HG02970 (cell line): ENCODE data around the gene CORIN.
A peak's percentile ranks its signal among the peaks of the same experiment; 100 is the strongest.
"Not testable (repeated sequence)": the region's sequence is repeated elsewhere in the genome, so short reads cannot be mapped to it uniquely, and the experiment has no call there.

Experiments
- ATAC-seq: cut with Tn5 transposase; IDR thresholded peaks from one replicate; pipeline ENCODE4 v1.9.1; 2021; ENCODE audit warnings: mild to moderate bottlenecking, moderate library complexity, moderate number of reproducible peaks; ENCODE audit not compliant: unreplicated experiment, low FRiP score

The CORIN gene

GRCh38 chr4:47701286-47701685 is 136.6 kb downstream of the CORIN start:
- ATAC-seq: no peak

GRCh38 chr4:47698837-47699236 is 139.0 kb downstream of the CORIN start:
- no peak for ATAC-seq

GRCh38 chr4:47696823-47697222 is 141.0 kb downstream of the CORIN start:
- no peak for ATAC-seq

DNA sequence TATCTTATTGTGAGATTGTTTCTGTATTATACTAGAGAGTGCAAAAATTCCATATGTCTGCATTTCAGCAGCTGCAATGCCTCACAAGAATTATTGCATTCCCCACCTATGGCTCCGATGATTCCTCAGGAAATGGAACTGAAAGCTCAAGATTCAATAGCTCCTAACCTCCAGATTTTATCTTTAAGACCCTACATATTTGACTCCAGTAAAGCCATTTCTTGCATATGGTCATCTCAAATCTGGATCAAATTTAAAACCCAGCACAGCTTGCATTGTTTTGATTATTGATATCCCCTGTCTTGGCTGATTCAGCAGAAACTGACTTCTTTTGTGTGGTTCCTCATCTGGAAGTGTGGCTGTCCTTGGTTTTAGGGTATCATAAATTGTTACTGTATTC is 142.6 kb downstream of the CORIN start:
- no peak for ATAC-seq

GRCh38 chr4:47694322-47694721 is 143.5 kb downstream of the CORIN start:
- ATAC-seq: no peak

GRCh38 chr4:47692691-47693090 is 145.2 kb downstream of the CORIN start:
- no peak for ATAC-seq

DNA sequence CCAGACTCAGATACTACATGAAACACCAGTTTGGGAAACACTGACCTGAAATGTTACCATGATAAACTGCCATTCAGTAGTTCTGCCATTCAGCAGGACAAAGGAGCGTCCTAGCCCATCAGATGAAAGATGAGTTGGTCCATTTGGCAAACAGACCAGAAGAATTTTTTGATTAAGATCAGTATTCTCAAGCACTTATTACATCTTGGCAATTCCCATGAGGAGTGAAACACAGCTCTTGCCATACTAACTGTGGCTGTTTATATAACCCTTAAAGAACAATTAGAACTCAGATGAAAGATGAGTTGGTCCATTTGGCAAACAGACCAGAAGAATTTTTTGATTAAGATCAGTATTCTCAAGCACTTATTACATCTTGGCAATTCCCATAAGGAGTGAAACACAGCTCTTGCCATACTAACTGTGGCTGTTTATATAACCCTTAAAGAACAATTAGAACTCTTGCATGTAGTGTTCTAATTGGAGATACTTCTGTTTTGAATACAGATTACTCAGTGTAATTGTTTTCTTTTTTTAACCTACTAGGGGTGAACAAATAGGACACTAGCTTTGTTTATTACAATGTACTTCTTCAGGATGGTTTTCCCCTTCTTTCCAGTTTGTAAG is 146.0 kb downstream of the CORIN start:
- not testable (repeated sequence) for ATAC-seq

- ATAC-seq: no peak
Measured at GRCh38 chr4:47690611-47691010, 147.3 kb downstream of the CORIN start.

DNA sequence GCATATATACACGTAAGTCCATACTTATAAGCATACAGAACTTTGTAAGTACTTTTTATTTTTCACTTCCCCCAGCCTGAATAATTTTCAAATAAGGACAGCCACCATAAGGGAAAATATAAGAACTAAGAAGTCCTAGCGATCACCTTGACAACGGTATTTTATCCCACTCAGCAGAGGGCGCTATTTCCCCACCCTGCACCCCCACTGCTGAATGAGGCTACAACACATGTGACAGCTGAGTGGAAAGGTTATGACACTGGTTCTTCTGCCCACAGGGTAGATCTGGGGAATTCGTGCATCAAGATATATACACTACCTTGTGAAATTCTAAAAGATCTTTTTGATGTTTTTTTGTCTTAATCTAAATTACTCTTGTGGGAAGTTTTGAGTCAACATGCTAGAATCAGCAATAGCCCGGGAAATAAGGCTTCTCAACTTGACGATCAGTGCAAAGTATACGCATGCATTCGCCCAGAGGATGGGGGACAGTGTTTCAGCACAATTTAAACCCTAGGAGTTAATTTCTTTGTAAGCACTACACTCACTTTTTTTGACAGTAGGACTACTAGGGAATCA is 151.5 kb downstream of the CORIN start:
- peak; percentile 58 for ATAC-seq

DNA sequence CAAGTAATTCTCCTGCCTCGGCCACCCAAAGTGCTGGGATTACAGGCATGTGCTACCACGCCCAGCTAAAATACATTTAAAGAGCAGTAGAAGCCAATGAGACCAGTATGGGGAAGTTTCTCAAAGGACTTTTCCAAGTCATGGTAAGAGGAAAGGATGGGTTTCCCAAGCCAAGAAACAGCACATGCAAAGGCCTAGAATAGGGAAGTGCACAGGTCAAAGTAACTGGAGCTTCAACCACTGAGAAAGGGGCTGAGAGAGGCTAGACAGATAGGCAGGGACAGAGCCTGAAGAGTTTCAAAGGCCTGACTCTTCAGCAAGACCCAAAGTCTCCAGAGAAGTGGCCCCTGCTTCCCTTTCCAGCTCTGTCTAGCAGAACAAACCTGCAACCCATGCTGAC is 162.1 kb downstream of the CORIN start:
- ATAC-seq: no peak

DNA sequence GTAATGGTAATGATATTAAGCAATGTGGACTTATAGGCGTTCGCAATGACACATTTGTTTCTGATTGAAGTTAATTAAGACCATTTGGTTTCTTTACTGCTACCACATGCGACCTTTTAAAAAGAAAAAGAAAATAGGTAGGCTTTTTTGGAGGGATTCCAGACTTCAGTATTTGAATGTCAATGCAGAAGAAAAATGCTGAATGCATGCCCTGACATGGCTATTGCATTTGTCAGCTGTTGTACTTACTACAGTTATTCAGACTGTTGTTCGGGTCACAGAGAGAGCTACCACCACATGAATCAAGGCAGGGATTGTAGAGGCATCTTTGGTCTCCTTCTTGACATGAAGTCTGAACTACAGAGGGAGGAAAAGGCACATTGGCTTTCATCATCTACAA is 163.7 kb downstream of the CORIN start:
- ATAC-seq: no peak

- no peak for ATAC-seq
Measured at GRCh38 chr4:47672696-47673095, 165.2 kb downstream of the CORIN start.

DNA sequence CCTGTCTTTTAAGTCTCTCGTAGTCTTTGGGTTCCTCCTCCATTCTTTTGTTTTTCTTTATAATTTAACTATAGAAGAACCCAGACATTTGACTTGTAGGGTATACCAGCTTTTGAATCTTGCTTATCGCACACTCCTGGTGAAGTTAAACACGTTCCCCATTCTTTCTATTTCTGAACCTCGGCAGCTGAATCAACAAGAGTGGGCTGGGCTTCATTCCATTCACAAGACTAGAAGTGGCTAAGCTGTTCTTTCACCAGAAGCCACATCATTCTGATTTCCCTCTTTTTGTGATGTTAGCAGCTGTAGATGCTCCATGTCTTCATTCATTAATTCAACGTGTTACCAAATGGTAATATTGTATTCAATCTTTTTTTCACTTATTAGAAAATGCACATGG is 167.9 kb downstream of the CORIN start:
- no peak for ATAC-seq

DNA sequence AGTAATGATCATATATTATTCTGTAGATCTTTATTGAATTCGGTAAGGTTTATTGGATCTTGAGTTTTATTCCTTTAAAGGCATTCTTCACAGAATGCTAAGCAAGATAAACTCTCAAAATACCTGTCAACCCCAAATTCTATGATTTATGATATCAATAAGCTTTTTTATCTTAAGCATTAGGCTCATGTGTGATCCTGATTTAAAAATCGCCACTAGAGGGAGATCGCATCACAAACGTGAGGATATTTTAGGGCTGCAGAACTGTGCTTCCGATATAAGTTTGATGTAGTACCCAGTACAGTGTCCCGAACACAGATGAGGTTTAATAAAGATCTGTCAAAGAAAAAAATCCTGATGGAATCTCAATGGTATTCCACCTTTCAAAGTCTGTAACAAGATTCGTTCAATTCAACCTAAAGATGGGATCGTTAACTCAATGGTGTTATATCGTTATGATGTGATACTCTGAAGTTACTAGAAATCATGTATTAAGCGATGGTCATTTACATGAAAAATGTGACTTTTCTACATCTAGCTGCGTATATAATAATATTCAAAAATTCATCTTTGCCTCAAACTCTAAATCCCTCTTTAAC is 169.0 kb downstream of the CORIN start:
- peak; percentile 74 for ATAC-seq

GRCh38 chr4:47668256-47668655 is 169.6 kb downstream of the CORIN start:
- ATAC-seq: no peak

GRCh38 chr4:47667552-47667951 is 170.3 kb downstream of the CORIN start:
- no peak for ATAC-seq

DNA sequence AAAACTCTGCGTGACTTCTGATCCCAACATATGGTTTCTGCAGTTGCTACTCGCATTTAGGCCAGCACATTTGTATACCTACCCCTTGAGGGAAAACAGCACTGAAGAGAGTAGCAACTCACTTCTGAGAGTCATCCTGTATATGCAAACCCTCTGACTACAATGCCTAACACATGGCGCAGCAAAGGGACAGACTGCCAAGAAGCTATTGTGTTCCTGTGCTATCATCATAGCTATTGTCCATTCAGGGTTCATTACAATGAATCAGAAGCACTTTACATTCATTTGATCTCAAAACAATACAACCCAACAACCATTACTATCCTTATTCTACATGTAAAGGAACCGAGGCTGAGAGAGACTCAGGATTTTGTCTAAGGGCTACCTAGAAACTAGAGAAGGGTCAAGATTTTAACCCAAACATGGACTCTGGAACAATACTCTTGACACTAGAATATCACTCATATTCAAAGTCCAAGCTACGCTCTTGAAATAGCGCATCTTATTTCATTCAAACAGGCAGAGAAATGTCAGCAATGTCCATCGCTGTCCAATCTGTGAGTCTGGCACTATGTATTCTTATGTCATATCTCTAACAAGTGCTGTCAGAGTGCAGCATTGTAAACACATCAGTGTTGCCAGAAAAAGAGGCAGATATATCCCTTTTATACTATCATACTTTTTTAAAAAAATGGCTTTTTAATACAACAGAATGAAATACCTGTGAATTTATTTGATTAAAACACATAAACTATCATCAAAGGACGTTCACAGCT is 173.6 kb downstream of the CORIN start:
- ATAC-seq: no peak

DNA sequence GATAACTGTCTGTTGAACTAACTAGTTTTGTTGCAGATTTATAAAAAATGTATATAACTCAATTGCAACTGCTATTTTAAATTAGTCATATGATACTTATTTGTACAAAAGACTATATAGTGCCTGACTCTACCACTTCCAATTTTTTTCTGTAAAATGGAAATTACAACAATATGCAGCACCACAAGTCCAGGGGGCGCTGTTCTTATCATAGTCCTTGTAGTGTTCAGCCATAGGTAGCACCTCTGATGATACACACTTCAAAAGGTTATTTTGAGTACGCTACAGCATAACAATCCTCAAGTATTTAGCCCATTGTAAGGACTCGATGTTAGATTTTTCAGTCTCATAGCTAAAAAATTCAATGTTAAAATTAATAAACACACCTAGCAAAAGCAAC is 174.9 kb downstream of the CORIN start:
- ATAC-seq: no peak

DNA sequence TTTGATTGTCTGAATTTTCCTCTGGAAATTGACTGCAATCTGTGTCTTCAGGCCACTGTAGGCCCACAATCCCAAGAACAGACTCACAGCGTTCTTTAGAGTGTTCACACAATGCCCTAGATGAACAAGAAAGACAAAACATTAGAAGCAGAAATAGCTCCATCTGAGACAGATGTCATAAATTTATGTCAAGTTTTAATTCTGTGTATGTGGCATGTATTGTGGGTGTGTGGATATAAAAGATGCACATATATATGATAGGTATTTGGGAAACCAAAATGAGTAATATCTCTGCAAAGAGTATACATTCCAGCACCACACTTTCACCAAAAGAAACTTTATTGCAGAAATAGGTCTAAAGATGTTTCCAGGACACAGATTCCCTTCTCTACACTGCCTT is 176.1 kb downstream of the CORIN start:
- ATAC-seq: no peak

DNA sequence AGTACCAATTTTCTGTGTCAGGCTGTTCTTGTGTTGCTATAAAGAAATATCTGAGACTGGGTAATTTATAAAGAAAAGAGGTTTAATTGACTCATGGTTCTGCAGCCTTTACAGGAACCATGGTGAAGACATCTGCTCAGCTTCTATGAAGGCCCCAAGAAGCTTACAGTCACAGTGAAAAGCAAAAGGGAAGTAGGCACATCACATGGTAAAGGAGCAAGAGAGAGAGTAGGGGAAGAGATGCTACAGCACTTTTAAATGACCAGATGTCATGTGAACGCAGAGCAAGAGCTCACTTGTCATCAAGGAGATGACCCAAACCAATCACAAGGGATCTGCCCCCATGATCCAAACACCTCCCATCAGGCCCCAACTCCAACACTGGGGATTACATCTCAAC is 178.5 kb downstream of the CORIN start:
- ATAC-seq: no peak

DNA sequence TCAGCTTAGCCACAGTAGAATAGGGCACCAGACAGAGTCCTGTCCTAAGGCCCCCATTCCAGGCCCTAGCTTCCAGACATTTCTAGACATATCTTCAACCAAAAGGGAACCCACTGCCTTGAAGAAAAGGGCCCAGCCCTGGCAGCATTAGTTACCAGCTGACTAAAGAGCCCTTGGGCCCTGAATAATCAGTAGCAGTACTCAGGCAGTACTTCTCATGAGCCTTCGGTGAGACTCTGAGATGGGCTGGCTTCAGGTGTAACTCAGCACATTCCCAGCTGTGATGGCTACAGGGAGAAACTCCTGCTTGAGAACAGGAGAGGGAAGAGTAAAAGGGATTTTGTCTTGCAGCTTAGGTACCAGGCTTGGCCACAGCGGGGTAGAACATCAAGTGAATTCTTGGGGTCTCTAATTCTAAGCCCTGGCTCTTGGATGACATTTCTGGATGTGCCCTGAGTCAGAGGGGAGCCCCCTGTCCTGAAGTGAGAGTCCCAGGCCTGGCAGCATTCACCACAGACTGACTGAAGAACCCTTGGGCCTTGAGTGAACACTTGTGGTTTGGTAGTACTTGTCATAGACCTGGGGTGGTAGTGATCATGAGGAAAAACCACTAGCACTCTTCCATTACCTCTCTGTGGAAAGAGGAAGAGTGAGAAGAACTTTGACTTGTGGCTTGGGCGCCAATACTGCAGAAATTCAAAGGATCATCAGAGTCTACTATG is 182.7 kb downstream of the CORIN start:
- ATAC-seq: no peak
